CD4-positive, alpha-beta T cell treated with Interleukin-10 for 1 hour (primary cell): ENCODE results near the gene STBD1.
"Not testable (repeated sequence)": the region's sequence is repeated elsewhere in the genome, so short reads cannot be mapped to it uniquely, and the experiment has no call there.

Experiments
- DNase-seq: peaks from one replicate; pipeline ENCODE4 v3.0.0-alpha.2; 2020

STBD1 gene

DNA sequence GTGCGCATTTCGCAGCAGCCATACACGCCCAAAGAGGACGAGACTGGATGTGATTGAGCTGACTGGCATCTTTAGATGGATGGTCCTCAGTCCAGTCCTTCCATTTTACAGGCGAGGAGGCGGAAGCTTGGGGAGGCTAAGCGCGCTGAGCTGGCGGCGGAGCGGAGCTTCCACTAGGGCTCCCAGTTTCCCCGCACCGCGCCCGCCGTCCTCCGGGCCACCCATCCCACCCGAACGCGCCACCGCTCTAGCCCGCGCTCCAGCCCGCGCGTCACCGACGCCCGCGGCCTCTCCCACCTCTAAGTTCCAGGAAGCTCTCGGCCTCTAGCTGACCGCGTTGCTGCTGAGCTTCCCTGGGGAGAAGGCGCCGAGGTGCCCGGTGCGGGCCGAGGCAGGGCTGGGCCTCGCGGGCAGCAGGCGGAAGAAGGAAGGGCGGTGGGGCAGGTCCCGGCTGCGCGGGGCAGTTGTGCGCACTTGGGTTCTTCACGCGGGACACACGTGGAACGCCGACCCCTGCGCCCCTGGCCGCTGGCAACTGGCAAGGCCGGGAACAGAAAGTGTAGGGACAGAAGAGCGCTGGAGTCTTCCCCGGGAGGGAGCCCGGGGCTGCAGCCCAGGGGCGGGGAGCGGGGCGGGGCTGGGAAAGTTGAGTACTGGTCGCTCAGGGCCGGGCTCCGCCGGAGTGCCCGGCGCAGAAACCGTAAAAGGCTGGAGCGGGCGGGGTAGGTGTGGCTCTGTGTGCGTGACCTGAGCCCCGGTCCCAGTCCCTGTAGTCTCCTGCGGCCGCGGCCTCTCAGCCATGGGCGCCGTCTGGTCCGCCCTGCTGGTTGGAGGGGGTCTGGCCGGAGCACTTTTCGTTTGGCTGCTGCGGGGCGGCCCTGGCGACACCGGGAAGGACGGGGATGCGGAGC, at the start of gene STBD1:
Gene STBD1 (plus strand): TSS at position 763 of the 911 bp plus-strand sequence. CDS start 37 bp downstream, at position 800.
- DNase-seq: peak; percentile 35

DNA sequence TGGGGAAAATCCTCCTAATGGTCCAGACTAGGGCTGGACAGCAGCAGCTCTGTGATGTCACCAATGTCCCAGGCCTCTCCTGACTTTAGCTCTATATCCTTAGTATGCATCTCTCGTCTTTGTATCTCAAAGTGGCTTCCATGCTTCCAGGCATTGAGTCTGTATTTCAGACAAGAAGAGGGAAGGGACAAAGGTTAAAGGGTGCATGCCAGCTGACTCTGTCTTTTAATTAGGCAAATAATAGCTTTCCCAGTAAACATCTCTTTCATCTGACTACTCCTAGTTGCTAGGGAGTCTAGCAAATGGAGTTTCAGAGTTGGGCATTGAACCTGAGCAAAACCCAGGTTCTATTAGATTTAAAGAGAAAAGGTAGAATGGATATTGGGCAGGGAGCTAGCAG, 49.6 kb upstream of the STBD1 start:
- DNase-seq: no peak

DNA sequence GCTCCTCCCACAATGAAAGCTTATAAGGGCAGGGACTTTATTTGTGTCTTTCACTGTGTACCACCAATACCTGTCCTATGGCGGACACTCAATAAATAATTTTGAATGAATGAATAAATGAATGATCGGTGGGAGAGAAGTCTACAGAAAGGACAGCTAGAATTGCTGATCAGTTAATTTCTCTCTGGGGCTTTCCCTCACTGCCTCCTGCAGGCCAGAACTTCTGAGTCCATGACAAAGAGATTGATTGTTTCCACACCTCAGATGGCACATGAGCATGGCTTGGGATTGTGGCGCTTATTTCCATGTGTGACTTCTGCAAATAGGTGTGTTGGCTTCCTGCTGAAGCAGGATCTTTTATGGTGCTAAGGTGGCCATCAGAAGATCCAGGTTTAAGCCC, 48.7 kb upstream of the STBD1 start:
- DNase-seq: no peak

DNA sequence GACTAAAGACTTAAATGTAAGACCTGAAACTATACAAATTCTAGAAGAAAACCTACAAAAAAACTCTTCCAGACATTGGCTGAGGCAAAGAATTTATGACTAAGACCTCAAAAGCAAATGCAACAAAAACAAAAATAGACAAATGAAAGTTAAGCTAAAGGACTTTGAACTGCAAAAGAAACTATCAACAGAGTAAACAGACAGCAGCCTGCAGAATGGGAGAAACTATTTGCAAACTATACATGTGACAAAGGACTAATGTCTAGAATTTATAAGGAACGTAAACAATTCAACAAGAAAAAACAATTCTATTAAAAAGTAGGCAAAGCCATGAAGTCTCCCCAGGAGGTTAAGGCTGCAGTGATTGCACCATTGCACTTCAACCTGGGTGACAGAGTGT, 46.0 kb upstream of the STBD1 start:
- DNase-seq: no peak

DNA sequence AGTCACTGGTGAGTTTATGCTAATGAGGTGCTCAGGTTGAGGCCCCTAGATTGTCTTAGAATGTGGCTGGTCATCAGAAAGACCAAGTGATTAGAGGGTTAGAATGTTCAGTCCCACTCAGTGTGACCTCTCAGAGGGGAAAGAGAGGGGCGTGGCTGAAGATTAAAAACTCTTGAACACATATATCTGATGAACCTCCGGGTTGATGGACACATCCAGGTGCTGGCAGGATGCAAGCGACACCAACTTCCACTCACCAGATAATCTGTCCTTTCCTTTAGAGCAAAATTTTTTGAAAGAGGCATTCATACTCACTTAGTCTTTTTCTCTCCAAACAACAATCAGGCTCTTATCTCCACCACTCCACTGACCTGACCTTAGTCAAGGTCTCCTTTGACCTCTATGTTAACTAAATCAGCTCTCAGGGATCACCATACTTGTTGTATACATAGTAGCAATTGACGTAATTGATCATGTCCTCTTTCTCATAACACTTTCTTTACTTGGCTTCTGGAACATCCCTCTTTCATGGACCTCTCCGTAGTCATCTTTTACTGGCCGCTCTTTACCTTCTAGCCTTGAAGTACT, 40.8 kb upstream of the STBD1 start:
- no peak for DNase-seq

DNA sequence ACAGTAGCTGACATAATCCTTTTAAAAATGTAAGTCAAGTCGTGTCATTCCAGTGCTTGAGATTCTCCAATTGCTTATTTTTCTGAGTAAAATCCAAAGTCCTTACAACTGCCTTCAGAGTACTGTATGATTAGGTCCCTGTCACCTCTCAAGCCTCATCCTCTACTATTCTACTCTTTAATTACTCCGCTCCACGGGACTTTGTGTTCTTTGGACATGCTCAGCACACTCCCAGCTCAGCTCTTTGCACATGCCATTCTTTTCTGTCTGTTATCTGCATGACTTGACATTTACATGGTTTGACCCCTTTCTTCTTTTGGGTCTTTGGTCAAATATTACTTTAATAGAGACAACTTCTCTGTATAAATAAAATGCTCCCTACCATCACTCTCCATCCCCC, 39.9 kb upstream of the STBD1 start:
- no peak for DNase-seq

DNA sequence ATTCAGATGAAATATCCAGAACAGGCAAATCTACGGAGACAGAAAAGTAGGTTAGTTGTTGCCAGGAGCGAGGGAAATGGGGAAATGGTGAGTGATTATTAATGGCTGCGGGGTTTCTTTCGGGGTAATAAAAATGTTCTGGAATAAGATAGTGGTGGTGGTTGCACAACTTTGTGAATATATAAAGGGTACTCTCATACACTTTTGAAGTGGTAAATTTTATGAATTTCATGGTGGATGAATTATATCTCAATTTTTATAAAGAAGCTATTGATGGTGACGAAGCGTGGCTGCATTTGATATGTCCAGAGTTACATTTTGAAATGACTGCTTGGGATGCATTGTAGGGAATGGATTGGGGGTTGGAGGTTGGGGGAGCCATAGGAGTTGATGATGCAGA, 38.7 kb upstream of the STBD1 start:
- DNase-seq: no peak

DNA sequence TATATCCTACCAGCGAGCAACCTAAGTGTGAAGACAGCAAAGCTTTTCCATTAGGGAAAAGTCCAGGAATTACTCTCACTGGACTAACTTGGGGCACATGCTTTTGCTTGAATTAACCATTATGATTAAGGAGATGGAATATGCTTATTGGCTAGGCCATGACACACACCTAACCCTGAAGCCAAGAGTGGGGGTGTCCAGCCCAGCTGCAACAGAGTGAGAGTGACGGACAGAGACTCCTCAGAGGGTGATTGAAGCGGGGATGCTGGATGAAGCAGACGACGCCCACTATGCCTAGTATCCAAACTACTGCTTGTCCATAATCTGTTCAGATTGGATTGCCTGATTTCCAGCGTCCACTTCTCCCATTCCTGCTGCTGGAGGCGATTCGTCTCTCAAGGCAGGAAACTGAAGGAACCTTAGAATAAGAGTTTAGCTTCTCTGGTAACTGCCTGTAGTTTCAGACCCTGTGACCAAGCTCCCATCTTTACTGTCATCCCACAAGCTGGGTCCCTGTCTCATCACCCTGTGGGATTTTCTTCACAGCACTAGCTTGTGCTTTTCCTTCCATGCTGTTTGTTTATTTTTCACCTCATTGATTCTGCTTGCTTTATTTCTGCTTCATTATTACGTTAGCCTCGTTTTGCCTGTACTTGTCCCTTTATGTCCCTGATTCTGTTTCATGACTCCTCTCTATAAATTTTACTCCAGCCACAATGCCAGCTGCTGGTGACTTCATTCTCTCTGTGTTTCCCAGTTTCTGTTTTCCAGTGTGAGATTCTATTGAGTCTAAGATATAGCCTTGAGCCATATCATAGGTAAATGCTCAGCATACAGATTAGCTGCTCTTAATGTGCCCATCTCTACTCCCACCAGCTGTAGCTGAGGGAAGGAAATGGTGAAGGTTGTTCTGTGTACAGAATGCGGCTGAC, 36.0 kb upstream of the STBD1 start:
- no peak for DNase-seq

DNA sequence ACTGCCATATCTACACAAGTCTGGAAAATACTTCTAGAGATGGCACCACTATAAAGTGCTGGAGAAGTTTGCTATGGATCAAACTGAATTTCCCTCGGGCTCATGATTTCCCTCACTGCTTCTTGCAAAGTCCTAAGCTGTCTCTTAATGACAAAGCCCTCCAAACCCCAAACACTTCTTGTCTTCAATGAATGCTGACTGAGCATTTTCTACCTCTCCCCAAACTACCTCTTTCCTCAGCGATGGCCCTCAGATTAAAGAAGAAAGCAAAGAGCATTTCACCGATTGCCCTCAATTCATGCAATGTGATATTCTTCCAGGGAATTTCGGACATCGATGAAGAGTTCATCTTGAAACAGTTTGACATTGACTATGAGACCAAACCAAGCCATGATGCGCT, 35.3 kb upstream of the STBD1 start:
- DNase-seq: no peak

DNA sequence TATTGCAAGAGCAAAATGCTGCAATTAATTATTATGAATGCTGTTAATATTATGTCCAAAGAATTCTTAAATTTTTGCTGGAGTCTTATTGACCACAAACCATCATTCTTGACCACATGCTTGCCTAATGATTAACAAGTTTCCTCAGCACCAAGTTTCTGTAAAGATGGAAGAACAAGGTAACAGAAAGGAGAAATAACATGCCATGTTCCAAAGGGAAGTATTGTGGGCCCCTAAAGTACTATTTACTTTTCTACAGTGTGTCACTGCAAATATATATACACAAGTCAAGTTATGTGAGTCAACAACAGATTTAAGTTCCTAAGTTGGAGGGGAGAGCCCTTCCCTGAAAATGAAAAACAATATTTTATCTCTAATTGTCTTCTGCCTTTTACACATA, 34.5 kb upstream of the STBD1 start:
- no peak for DNase-seq

DNA sequence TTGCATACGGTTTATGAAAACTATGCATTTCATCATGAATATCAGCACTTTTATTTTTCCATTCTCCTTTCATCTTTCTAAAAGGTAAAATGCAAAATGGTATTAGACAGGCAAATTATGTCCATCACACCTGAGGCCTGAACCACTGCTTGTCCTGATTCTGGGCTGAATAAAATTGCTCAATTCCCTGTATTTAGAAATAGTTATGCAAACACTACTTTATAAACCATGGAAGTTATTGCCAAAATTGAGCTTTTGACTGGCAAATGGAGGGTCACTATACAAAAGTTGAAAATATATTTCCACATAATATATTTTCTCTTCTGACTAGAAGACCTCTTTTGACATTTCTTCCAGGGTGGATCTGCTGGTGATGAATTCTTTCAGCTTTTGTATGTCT, 34.0 kb upstream of the STBD1 start:
- no peak for DNase-seq

DNA sequence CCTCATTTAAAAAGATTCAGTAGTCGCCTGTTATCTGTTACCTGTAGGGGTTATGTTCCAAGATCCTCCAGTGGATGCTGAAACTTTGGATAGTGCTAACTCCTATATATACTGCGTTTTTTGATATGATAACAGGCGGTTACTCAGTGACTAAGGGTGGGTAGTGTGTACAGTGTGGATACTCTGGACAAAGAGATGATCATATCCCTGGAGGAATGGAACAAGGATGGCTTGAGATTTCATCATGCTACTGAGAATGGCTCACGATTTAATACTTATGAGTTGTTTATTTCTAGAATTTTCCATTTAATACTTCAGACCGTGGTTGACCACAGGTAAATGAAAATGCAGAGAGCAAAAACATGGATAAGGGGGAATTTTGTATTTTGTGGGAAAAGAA, 33.5 kb upstream of the STBD1 start:
- no peak for DNase-seq

DNA sequence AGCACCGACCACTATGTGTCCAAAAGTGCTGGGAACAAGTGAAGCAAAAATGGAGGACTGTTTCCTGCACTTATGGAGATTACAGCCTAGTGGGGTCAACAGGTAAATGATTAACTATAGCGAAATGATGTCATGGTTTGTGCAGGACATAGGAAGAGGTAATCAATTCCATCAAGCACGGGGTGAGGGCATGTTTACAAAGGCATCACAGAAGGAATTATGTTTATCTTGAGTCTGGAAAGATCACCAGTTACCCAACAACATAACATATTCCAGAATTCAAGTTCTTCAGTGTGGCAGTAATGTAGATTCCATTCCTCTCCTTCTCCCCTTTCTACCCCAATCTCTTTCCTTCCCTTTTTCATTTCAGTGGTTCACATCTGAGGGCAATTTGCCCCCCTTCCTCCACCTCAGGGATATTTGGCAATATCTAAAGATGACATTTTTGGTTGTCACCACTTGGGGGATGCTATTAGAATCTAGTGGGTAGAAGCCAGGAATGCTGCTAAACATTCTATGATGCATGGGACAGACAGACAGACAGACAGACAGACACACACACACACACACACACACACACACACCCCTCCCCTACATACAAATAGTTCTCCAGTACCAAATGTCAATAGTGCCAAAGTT, 30.9 kb upstream of the STBD1 start:
- DNase-seq: no peak

DNA sequence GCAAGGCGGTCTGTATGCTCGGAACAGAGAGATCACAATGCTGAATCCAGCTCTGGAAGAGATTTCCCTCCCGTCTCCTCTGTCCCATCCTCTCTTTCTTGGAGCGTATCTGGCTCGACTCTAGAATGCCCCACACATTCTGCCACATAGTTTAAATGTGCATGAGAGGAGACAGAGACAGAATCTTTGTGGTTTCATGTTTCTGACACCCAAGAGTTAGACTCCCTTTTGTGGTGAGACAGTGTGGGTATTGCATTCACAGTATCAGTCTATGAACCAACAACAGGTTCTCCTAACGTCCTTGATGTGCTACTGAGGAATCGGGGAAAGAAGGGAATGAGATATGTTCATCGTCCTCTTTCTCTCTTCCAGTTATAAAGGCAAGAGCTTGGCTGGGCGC, 29.7 kb upstream of the STBD1 start:
- no peak for DNase-seq

DNA sequence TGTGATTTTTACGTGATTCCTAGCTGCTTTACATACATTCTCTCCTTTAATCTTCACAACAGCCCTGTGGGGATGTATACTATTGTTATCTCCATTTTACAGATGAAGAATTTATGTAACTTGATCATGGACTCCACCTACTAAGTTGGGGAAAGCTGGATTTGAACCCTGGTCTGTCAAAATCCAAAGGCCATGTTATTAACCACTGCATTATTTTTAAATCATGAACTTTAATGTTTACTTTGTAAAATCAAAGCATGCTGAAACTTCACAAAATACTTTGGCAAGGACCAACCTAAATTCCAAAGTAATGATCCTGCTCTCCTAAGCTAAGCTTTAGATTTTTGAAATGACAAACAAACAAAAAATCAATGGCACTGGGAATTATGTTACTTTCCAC, 28.9 kb upstream of the STBD1 start:
- DNase-seq: no peak

DNA sequence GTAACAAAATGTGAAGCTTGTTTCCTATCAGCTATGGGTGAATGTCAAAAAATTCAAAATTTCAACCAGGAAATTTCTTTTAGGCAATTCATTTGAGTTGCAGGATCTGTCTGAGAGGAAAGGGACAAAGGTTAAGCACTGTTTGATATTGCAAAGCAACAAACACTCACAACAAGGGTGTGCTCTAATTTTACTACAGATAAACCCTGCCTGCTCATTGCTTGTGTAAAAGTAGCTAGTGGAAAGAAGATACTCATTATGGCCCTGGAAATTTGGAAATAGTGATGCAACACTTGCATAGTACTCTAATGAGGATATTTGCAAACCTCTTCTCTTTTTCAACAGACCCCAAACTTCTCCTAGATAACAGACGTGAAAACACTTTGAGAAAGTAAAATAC, 27.9 kb upstream of the STBD1 start:
- no peak for DNase-seq

DNA sequence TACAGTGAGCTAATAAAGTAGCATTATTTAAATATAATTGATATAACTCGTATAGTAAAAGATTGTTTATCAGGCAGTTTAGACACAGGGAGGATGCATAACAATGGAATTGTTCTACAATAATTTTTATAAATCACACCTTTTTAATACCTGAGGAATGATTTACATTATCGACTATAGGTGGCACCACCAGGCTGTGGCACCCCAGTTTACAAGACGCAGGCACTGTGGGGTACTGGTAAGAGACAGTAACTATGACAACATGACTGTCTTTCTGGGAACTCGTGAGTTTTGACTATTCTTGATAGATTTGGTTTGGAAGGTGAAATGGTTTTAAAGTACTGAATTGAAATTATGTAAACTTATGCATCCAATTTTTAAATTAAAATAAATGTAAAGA, 27.1 kb upstream of the STBD1 start:
- DNase-seq: peak; percentile 57

DNA sequence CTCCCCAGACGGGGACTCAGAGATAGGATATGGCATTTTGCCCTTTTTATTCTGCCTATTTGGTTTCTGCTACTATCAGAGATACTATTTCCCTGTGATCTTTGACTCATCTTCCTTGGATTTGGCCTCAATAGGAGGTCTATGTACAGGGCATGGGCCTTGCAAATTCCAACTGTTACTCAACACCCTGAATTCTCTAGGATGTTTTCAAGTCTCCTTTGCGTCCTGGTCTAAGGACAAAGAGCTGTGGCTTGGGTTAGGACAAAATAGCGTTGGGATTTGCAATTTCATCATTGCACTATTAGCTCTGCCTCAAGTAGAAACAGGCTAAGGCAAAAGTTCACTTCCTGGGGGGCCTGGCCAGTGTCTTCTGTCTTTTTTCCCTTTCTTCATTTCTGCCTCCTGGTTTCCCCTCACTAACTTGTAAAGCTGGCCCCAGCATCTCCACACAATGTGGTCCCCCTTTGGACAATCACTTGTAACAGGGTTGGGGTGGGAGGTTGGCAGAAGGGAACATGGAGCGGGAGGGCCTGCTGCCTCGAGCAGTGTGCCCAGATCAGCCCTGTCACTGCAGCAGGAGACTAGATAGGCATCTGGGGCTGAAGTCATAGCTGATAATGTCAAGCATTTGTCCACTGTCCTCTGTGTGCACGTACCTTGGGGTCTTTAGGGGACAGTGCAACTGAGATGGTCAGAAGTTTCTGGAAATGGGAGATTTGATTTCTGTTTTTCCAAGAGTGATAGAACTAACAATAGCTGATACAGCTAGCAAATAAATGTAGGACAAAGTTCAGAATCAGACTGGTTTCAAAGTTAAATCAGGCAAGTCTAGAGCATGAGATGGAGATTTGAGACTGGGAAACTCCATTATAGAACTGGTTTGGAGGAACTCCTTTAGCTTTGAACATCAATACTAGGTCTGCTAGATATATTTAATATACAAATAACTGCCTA, 25.8 kb upstream of the STBD1 start:
- no peak for DNase-seq

DNA sequence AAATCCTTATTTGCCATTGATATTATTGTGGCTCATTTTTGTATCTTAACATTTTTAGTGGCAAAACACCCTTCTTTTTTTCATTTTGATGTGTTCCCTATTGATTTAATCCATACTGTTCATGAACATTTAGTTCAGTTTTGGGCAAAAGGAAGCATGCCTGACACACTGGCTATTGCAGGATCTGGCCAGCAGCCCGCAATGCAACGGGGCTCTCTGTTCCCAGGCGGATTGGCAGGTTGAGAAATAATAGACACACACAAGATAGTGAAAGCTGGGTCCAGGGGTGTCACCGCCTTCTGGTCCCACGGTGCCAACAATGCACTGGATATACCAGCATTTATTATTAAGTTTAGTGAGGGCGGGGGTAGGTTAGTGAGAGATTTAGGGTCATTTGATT, 24.9 kb upstream of the STBD1 start:
- DNase-seq: not testable (repeated sequence)

DNA sequence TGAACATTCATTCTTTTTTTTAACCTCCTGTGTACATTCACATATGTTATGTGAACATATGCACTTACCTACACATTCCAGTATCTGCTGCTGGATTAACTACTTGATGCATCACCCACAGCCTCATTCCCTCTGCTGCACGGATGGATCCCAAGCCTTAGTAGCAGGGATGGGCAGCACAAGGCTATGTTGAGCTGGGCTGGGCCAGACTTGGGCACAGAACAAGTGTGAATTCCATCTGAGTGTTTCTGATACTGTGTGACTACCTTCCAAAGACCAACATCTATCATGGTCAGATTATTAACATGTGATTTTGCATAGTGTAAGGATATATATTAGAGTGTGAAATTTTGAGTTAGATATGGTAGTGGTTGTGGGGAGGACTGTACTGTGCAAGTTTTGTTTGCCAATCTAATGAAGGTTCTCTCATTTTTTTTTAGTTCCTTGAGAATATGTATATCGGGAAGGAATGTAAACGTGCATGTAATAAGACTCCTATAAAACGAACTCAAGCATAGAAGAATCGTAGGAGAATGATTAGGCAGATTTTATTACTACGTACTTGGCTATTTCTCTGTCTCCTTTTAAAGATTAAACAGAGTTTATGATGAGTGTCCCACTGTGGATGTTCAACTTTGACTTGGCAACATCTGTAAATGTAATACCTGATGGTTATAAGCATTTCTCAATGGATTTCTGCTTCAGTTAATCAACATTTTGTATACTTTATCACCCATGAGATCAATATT, 23.4 kb upstream of the STBD1 start:
- no peak for DNase-seq

DNA sequence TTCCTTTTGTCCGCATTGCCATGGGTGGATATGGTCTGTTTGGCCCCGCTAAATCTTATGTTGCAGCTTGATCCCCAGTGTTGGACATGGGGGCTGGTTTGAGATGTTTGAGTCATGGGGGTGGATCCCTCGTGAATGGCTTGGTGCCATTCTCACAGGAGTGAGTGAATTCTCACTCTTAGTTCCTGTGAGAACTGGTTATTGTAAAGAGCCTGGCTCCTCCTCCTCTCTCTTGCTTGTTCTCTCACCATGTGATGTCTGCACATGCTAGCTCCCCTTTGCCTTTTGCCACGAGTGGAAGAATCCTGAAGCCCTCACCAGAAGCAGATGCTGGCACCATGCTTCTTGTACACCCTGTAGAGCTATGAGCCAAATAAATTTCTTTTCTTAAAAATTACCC, 22.6 kb upstream of the STBD1 start:
- DNase-seq: no peak
